ENCODE data around the gene EVX2.

DNA sequence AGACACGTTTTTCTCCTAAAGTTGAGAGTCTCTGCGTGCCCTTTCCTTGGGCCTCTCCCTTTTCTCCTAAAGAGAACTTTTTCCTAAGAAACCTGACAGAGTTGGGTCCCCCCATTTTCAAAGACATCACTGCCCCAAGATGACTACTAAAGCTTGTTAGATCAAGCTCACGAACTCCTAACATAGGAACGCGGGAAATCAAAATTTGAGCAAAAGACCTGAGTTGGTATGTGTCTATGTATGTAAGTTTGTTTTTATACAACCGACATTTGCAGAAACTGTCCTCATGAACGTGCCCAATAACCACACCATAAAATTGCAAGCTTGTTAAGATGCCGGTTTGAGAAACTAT is 10.1 kb upstream of the EVX2 start:
- TF ChIP-seq, protein P1, sequence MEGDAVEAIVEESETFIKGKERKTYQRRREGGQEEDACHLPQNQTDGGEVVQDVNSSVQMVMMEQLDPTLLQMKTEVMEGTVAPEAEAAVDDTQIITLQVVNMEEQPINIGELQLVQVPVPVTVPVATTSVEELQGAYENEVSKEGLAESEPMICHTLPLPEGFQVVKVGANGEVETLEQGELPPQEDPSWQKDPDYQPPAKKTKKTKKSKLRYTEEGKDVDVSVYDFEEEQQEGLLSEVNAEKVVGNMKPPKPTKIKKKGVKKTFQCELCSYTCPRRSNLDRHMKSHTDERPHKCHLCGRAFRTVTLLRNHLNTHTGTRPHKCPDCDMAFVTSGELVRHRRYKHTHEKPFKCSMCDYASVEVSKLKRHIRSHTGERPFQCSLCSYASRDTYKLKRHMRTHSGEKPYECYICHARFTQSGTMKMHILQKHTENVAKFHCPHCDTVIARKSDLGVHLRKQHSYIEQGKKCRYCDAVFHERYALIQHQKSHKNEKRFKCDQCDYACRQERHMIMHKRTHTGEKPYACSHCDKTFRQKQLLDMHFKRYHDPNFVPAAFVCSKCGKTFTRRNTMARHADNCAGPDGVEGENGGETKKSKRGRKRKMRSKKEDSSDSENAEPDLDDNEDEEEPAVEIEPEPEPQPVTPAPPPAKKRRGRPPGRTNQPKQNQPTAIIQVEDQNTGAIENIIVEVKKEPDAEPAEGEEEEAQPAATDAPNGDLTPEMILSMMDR (IDR thresholded peaks at IDR 0.05) = no peak
- no peak for TF ChIP-seq POLR2A (IDR thresholded peaks at IDR 0.05)

All from uterus (tissue), 2 donors.